ENCODE measurements around the gene IL12RB2. TPM values are rescaled to one million over a fixed set of nuclear protein-coding genes. Genes with fewer than 3 reads are reported as not detected.

The IL12RB2 gene
- total and polyA plus RNA-seq, 8 donors: 0.48 to 1.2 (median 0.69) TPM

- Histone ChIP-seq H3K4me1 (no peaks in the 10 kb centered on the region), H3K36me3 (no peaks in the 10 kb centered on the region), H3K27me3 (no peaks in the 10 kb centered on the region), H3K27ac (no peak overlapping the region), H3K4me3 (no peak overlapping the region), H3K9me3 (no peaks in the 10 kb centered on the region)
- intact Hi-C loops (cut with DNase I): no loop called here
- no peak for TF ChIP-seq CTCF (IDR thresholded peaks at IDR 0.05)
- no peak for DNase-seq
- ATAC-seq: no peak
Observed at GRCh38 chr1:67368046-67368514, 60.4 kb downstream of the IL12RB2 start.

GRCh38 chr1:67371043-67371442, 63.4 kb downstream of the IL12RB2 start:
- Histone ChIP-seq H3K4me1 (no peaks in the 10 kb centered on the region), H3K27me3 (no peaks in the 10 kb centered on the region), H3K4me3 (no peak overlapping the region), H3K9me3 (no peaks in the 10 kb centered on the region), H3K36me3 (no peaks in the 10 kb centered on the region), H3K27ac (no peak overlapping the region)
- ATAC-seq (no peak), DNase-seq (no peak)
- intact Hi-C loops (cut with DNase I): no loop called here
- TF ChIP-seq CTCF (IDR thresholded peaks at IDR 0.05): no peak

GRCh38 chr1:67371681-67372080, 64.0 kb downstream of the IL12RB2 start:
- no peak for ATAC-seq
- Histone ChIP-seq H3K4me1 (no peaks in the 10 kb centered on the region), H3K9me3 (no peaks in the 10 kb centered on the region), H3K4me3 (no peak overlapping the region), H3K27me3 (no peaks in the 10 kb centered on the region), H3K27ac (no peak overlapping the region), H3K36me3 (no peaks in the 10 kb centered on the region)
- no peak for DNase-seq
- intact Hi-C loops (cut with DNase I): no loop called here
- TF ChIP-seq CTCF (IDR thresholded peaks at IDR 0.05): no peak

GRCh38 chr1:67372136-67372535, 64.5 kb downstream of the IL12RB2 start:
- H3K27me3 ChIP-seq: no peaks in the 10 kb centered on the region
- no peak for ATAC-seq

GRCh38 chr1:67372898-67373297, 65.2 kb downstream of the IL12RB2 start:
- H3K27ac ChIP-seq: no peak overlapping the region
- no peak for TF ChIP-seq CTCF (IDR thresholded peaks at IDR 0.05)

More at GRCh38 chr1:67372136-67372535, 64.5 kb downstream of the IL12RB2 start:
- Histone ChIP-seq H3K9me3 (no peaks in the 10 kb centered on the region), H3K36me3 (no peaks in the 10 kb centered on the region), H3K4me1 (no peaks in the 10 kb centered on the region), H3K4me3 (no peak overlapping the region), H3K27ac (no peak overlapping the region)
- no peak for TF ChIP-seq CTCF (IDR thresholded peaks at IDR 0.05)
- no peak for DNase-seq
- intact Hi-C loops (cut with DNase I): no loop called here

More at GRCh38 chr1:67372898-67373297, 65.2 kb downstream of the IL12RB2 start:
- Histone ChIP-seq H3K36me3 (no peaks in the 10 kb centered on the region), H3K4me1 (no peaks in the 10 kb centered on the region), H3K9me3 (no peaks in the 10 kb centered on the region), H3K27me3 (no peaks in the 10 kb centered on the region), H3K4me3 (no peak overlapping the region)
- no peak for ATAC-seq
- intact Hi-C loops (cut with DNase I): no loop called here
- DNase-seq: no peak
